Retinal pigment epithelial cell (primary cell): Measurements from ENCODE around the gene TYSND1.

ENCODE experiments used
- DNase-seq: peaks from one replicate; pipeline ENCODE4 v3.0.0-alpha.2; 2010; ENCODE audit warnings: low read depth
- H3K4me3 ChIP-seq: 2 replicates; pipeline ENCODE4 v1.5.1; 2011; ENCODE audit warnings: mild to moderate bottlenecking, low read length, control low read depth, moderate library complexity
- TF ChIP-seq, protein P1 (sequence below): conservative IDR thresholded peaks from 2 replicates; pipeline ENCODE4 v1.5.1; 2011; ENCODE audit warnings: low read depth, low read length, control low read depth, inconsistent platforms

TYSND1 gene

DNA sequence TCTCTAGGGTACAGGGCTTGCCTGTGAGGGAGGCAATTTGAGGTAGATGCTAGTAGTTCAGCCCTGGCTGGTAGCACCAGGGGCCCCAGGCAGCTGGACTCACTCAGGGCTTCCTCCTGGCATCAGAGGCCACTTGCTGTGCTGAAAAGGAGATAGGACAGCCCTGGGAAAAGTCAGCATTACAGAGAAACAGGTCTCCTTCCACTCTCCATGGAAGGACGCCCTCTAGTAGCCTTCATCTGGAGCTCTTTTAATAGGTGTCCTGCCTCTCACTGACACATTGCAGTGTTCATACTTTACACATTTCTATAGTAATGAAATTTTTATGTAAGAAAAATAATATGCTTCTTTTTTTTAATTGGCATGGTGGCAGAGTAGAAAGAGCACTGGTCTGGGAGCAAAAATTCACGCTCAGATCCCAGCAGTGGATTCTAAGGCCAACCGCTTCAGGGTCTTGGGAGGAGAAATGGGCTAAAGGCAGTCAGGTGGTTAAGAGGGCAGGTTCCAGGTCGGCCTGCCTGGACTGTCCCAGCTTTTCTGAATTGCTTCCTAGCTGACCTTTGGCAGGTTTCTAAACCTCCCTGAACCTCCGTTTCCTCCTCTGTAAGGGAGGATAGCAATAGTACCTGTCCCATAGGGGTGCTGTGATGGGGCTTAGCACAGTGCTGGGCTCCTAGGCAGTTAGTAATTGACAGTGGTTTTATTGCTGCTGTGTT, 49.6 kb downstream of the TYSND1 start:
- no peak for DNase-seq
- TF ChIP-seq, protein P1, sequence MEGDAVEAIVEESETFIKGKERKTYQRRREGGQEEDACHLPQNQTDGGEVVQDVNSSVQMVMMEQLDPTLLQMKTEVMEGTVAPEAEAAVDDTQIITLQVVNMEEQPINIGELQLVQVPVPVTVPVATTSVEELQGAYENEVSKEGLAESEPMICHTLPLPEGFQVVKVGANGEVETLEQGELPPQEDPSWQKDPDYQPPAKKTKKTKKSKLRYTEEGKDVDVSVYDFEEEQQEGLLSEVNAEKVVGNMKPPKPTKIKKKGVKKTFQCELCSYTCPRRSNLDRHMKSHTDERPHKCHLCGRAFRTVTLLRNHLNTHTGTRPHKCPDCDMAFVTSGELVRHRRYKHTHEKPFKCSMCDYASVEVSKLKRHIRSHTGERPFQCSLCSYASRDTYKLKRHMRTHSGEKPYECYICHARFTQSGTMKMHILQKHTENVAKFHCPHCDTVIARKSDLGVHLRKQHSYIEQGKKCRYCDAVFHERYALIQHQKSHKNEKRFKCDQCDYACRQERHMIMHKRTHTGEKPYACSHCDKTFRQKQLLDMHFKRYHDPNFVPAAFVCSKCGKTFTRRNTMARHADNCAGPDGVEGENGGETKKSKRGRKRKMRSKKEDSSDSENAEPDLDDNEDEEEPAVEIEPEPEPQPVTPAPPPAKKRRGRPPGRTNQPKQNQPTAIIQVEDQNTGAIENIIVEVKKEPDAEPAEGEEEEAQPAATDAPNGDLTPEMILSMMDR: no peak
- H3K4me3 ChIP-seq: no peak overlapping the region

DNA sequence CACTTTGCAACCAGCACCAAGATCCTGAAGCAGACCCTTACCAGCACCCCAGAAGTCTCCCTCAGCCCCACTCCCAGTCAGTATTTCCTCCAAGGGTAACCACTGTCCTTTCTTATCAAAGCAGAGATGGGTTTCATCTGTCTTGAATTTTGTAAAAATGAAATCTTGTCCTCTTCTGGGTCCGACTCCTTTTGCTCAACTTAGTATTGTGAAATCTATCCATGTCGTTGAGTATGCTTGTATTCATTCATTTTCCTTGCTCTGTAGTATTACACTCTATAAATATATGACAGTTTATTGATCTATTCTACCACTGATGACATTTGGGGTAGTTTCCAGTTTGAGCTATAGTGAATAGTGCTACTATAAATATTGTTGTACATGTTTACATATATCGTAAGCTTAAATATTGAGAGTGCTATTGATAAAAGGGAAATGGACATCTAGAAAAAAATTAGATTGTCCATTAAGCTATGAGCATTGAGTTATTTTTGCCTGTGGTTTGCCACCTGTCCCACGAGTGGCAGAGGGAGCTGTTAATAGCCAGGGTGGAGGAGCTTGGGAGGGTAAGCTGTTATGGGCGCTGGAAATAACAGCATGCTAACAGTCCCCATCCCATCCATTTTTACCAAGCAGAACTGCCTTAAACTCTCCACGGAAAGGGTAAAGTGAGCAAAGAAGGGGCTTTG, 50.3 kb downstream of the TYSND1 start:
- no peak overlapping the region for H3K4me3 ChIP-seq
- TF ChIP-seq, protein P1: no peak
- DNase-seq: no peak

DNA sequence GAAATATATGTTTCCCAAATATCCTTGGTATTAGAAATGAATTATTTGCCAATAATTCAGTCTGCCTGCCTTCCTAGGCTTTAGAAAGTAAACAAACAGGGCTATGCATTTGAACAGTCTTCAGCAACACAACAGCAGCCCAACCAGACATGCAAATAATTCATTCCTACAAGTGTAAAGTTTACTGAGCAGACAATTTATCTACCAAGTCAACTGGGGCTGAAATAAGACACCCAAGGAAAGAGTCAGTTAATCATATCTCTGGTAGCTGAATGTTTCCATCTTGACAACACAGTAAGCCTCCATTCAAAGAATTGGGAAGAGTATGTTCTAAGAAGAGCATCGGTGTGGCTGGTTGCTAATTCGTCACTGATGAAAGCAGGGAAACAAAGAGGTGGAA, 52.2 kb downstream of the TYSND1 start:
- no peak for DNase-seq
- TF ChIP-seq, protein P1: no peak
- no peak overlapping the region for H3K4me3 ChIP-seq

DNA sequence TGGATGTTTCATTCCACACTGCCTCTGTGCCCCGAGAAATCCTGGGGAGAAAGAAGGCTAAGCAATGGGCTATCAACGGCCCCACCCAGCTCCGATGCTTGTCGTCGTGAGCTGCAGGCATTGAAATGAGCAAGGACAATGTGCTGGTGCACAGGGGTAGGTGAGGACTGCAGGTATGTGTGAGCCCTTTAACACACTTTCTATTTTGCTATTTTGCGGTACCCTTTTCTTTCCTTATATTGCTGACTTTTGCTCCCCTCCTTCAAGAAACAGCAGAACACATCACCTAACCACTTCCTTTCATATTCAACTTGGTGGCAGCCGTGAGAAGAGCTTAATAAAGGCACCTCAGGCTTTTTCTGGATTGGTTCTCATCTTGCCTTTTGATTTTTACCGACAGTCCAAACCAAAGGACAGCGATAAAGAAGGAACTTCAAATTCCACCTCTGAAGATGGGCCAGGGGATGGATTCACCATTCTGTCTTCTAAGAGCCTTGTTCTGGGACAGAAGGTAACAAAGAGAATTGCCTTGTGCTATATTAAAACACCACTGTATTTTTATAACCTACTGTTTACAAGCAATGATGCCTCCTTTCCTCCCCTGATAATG, 53.1 kb downstream of the TYSND1 start:
- no peak for DNase-seq
- TF ChIP-seq, protein P1: no peak
- H3K4me3 ChIP-seq: no peak overlapping the region

DNA sequence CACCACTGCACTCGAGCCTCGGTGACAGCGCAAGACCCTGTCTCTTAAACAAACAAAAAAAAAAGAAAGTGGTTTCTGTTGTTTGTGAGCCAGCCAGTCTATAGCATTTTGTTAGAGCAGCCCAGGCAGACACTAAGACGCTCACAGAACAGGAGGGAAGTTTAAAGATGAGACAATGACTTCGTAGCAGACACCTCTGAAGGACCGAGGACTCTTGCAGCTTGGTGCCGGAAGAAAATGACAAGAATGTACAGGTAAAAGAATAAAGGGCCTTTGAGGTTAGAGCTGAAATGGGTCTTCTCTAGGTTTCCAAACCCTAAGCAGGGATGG, 54.1 kb downstream of the TYSND1 start:
- H3K4me3 ChIP-seq: no peak overlapping the region
- no peak for DNase-seq
- TF ChIP-seq, protein P1: no peak

DNA sequence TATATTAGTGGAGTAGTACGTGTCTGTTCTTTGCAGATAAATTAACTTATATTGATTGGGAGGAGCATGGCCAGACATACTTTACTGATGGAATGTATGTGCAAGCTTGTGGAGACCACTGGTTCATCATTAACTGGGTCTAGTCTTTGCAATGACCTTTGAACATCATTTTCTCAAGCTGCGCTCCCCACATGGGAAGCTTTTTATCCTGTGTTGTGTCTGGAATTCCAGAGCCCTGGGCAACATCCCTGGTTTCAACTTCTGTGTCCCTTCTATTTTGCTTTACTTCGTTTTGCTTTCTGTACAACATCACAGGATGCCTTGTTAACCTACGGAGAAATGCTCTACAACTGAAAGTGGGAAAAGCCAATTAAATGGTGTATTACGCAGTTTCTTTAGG, 55.5 kb downstream of the TYSND1 start:
- no peak overlapping the region for H3K4me3 ChIP-seq
- DNase-seq: no peak
- TF ChIP-seq, protein P1: no peak

DNA sequence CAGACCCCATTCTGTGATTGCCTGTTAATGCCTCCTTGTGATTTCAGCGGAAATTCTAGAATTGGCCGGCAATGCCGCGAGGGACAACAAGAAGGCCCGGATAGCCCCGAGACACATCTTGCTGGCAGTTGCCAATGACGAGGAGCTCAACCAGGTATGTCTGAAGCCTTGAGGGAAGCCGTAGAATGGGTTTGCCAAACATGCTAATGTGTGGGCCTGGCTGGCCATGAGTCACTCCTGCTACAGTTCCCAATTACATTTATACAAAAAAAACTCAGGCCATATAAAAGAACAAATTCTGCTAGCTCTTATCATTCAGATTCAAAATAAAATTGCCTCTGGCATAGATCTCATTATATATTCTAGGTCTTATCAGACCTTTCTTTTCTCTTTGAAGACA, 56.5 kb downstream of the TYSND1 start:
- no peak overlapping the region for H3K4me3 ChIP-seq
- DNase-seq: no peak
- TF ChIP-seq, protein P1: no peak
